Gastroesophageal sphincter (tissue), 4 donors: Measurements from ENCODE around the gene PDE10A. TPM values are rescaled to one million over a fixed set of nuclear protein-coding genes. Genes with fewer than 3 reads are reported as not detected.

Experiments used
- ATAC-seq: fragments of 150-250 bp; one replicate; pipeline ENCODE4 v1.9.1; 2016; ENCODE audit warnings: mild to moderate bottlenecking, moderate library complexity
- H3K27ac ChIP-seq, 4 donors: fragments of 200-600 bp; sonication (generic) in 3 of 4; 1 replicate in 3 of 4; 2 replicates in 1 of 4; pipeline ENCODE4 v1.5.1; 2016 to 2019
- H3K27me3 ChIP-seq: fragments of 200-600 bp; sonication (generic); one replicate; pipeline ENCODE4 v1.5.1; 2019
- H3K36me3 ChIP-seq, 2 donors: fragments of 200-600 bp; sonication (generic); one replicate each; pipeline ENCODE4 v1.5.1; 2019; ENCODE audit warnings: control low read depth in 1 of 2
- H3K4me1 ChIP-seq, 3 donors: fragments of 200-600 bp; sonication (generic); 1 replicate in 2 of 3; 2 replicates in 1 of 3; pipeline ENCODE4 v1.5.1; 2016 to 2019; ENCODE audit warnings: control low read depth in 2 of 3
- H3K4me3 ChIP-seq, 2 donors: fragments of 200-600 bp; sonication (generic); one replicate each; pipeline ENCODE4 v1.5.1; 2019; ENCODE audit warnings: mild to moderate bottlenecking in 1 of 2, moderate library complexity in 1 of 2
- H3K9me3 ChIP-seq, 3 donors: fragments of 200-600 bp; sonication (generic); one replicate each; pipeline ENCODE4 v1.5.1; 2017 to 2019; ENCODE audit warnings: control low read depth in 2 of 3
- CTCF ChIP-seq, 4 experiments: fragments of 200-600 bp in 2 of 4; fragments of 450-650 bp in 2 of 4; sonication (generic) in 1 of 4; IDR thresholded peaks; one replicate each; pipeline ENCODE4 v1.5.1; 2017 to 2019; ENCODE audit warnings: antibody characterized with exemption in 4 of 4, mild to moderate bottlenecking in 2 of 4, moderate library complexity in 2 of 4
- EP300 ChIP-seq: sonication (generic); formaldehyde crosslinking; IDR thresholded peaks from one replicate; pipeline ENCODE4 v1.6.1; 2017; ENCODE audit warnings: antibody characterized with exemption, mild to moderate bottlenecking
- POLR2A ChIP-seq, 2 donors: fragments of 450-650 bp; IDR thresholded peaks; one replicate each; pipeline ENCODE4 v1.6.1; 2017; ENCODE audit warnings: antibody characterized with exemption in 2 of 2, mild to moderate bottlenecking in 2 of 2, moderate library complexity in 1 of 2
- POLR2AphosphoS5 ChIP-seq: sonication (generic); formaldehyde crosslinking; IDR thresholded peaks from one replicate; pipeline ENCODE4 v1.6.1; 2017; ENCODE audit warnings: antibody characterized with exemption
- WGBS, 2 donors: methylation state at CpG; one replicate each; pipeline ENCODE4 v1.1.5; 2018; ENCODE audit warnings: low coverage in 1 of 2; 5-methylcytosine and 5-hydroxymethylcytosine counted together
- total RNA-seq, 4 donors: library from RNA; depleted of rRNA; stranded (reverse); fragments of >200 nt; gene quantifications; one replicate each; pipeline ENCODE4 v1.1.0, GENCODE V29; 2016

Gene PDE10A
- total RNA-seq, 4 donors from 2014 or later: 2.5 to 12.1 (median 4.0) TPM

GRCh38 chr6:165376100-165376499, 286.9 kb downstream of the PDE10A start:
- Histone ChIP-seq H3K4me3 (no peak overlapping the region), H3K27me3 (no peaks in the 10 kb centered on the region), H3K36me3 (no peaks in the 10 kb centered on the region), H3K4me1 (no peaks in the 10 kb centered on the region), H3K27ac (no peak overlapping the region), H3K9me3 (no peaks in the 10 kb centered on the region)
- no peak for ATAC-seq
- no peak for TF ChIP-seq CTCF (IDR thresholded peaks at IDR 0.05)
- 80 to 86% methylated on average over 1 of the region's 1 CpG for WGBS, 2 donors

GRCh38 chr6:165365371-165365770, 297.7 kb downstream of the PDE10A start:
- WGBS, 2 donors: 93% methylated on average over 1 of the region's 1 CpG; no CpG with 5 or more reads in 1 of the 2 donors
- Histone ChIP-seq H3K27me3 (no peaks in the 10 kb centered on the region), H3K4me1 (no peaks in the 10 kb centered on the region), H3K27ac (no peak overlapping the region), H3K36me3 (no peaks in the 10 kb centered on the region), H3K4me3 (no peak overlapping the region), H3K9me3 (peaks cover 0 to 10% (median 0%) of the 10 kb centered on the region in 3 donors)
- TF ChIP-seq POLR2A (IDR thresholded peaks at IDR 0.05) (no peak), POLR2AphosphoS5 (no peak), EP300 (no peak)
- no peak for ATAC-seq

GRCh38 chr6:165345700-165346099, 317.3 kb downstream of the PDE10A start:
- Histone ChIP-seq H3K4me1 (no peaks in the 10 kb centered on the region), H3K9me3 (no peaks in the 10 kb centered on the region), H3K27ac (no peak overlapping the region), H3K36me3 (peaks cover 0 to 10% of the 10 kb centered on the region in 2 donors), H3K27me3 (no peaks in the 10 kb centered on the region), H3K4me3 (no peak overlapping the region)
- WGBS, 2 donors: 75 to 86% methylated on average over 2 to 4 of the region's 4 CpGs
- no peak for ATAC-seq
- no peak for TF ChIP-seq POLR2AphosphoS5

GRCh38 chr6:165340532-165340931, 322.5 kb downstream of the PDE10A start:
- Histone ChIP-seq H3K27ac (no peak overlapping the region), H3K4me3 (no peak overlapping the region), H3K9me3 (peaks cover 0 to 4% (median 0%) of the 10 kb centered on the region in 3 donors), H3K4me1 (no peaks in the 10 kb centered on the region), H3K36me3 (peaks cover 0 to 3% of the 10 kb centered on the region in 2 donors), H3K27me3 (no peaks in the 10 kb centered on the region)
- TF ChIP-seq CTCF (IDR thresholded peaks at IDR 0.05) (no peak), POLR2AphosphoS5 (no peak), POLR2A (IDR thresholded peaks at IDR 0.05) (no peak), EP300 (no peak)
- ATAC-seq: no peak
- 64 to 85% methylated on average over 5 of the region's 5 CpGs for WGBS, 2 donors

- 80 to 90% methylated on average over 7 of the region's 7 CpGs for WGBS, 2 donors
- Histone ChIP-seq H3K4me3 (no peak overlapping the region), H3K4me1 (no peaks in the 10 kb centered on the region), H3K36me3 (no peaks in the 10 kb centered on the region), H3K27ac (no peak overlapping the region), H3K27me3 (no peaks in the 10 kb centered on the region), H3K9me3 (peaks cover 0 to 19% (median 0%) of the 10 kb centered on the region in 3 donors)
- no peak for TF ChIP-seq POLR2A (IDR thresholded peaks at IDR 0.05)
- no peak for TF ChIP-seq CTCF (IDR thresholded peaks at IDR 0.05)
- TF ChIP-seq EP300: no peak
- no peak for TF ChIP-seq POLR2AphosphoS5
- ATAC-seq: no peak
Measured at GRCh38 chr6:165325609-165326008, 337.4 kb downstream of the PDE10A start.

GRCh38 chr6:165321555-165322145, 341.4 kb downstream of the PDE10A start:
- Histone ChIP-seq H3K36me3 (no peaks in the 10 kb centered on the region), H3K27me3 (no peaks in the 10 kb centered on the region), H3K27ac (no peak overlapping the region), H3K4me1 (no peaks in the 10 kb centered on the region), H3K9me3 (peaks cover 0 to 25% (median 0%) of the 10 kb centered on the region in 3 donors), H3K4me3 (no peak overlapping the region)
- no peak for ATAC-seq
- TF ChIP-seq EP300: no peak
- no peak for TF ChIP-seq POLR2A (IDR thresholded peaks at IDR 0.05)
- 100% methylated on average over 1 of the region's 1 CpG; no CpG with 5 or more reads in 1 of the 2 donors for WGBS, 2 donors
